HL-60/S4 treated with retinoic acid at 250 ng/mL for 4 days and 3 days (cell line): Measurements from ENCODE around the gene NCAM1.

Source experiments
- in situ Hi-C: fragments of 300-500 bp; cut with MboI; formaldehyde crosslinking; loops from 2 replicates; pipeline ENCODE4 v1.7.0; 2022; ENCODE audit warnings: low sequenced_read_pairs

The NCAM1 gene

DNA sequence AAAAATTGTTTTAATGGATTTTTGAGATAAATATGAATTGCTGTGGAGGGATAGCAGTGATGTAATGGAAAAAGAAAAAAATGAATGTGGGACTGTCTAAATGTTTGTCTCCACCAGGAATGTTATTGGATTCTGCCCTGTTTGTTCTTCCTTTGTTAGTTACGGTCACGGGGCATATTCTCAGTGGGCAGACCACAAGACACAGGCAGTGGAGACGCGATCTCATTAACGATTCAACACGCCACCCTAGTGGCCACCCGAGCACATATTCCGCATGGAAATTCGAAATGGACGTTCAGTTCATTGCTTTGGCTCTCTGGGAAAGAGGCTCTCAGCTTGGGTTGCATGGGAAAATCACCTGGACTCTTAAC, 201.4 kb downstream of the NCAM1 start:
- in situ Hi-C loops, result no loop called here

DNA sequence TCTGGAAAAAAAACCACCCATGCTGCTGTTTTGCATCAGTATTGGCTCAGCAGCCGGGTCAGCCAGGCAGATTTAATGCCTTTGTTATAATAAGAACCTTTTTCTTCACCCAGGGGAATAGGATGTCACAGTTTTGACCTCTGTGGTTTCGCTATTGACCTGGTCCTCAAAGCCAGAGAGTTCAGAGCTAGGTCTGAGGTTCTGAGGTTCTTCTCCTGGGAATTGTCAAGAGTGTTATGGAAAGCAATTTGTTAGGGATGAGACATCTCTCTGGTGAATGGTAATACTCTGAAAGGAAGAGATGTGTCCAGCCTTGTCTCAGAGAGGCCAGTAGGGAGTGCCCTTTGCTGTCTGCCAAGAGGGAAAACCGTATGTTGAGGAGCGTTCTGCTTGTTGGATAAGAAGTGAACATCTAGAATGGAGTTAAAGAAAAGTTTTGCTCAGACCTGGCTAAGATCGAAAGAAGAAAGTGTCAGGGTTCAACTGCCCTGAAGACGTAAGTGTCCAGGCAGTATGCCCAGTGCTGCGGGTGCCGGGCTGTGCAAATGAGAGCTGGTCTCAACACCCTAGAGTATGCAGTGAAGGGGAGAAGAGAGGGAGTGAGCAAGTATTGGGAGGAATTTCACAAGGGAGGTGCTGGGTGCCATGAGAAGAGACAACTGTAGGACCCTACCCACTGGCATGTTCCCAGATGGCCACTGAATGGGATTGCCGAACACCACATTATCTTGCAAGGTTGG, 202.2 kb downstream of the NCAM1 start:
- in situ Hi-C loops, result no loop called here

DNA sequence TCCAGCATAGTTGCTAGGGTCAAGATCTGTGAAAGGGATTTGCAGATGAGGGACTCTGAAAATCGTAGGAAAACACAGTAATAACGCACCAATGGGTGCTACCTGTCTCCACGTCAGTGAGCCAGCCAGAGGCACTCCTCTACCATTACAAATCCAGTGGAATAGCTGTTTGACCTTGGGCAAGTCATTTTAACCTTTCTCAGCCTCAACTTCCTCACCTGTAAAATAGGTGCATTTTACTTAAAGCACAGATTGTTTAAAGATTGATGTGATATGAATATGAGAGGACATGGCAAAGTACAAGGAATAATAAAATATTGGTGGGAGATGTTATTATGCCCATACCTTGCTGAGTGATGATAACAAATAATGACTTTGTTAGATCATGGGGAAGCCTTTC, 205.1 kb downstream of the NCAM1 start:
- in situ Hi-C loops, result no loop called here

DNA sequence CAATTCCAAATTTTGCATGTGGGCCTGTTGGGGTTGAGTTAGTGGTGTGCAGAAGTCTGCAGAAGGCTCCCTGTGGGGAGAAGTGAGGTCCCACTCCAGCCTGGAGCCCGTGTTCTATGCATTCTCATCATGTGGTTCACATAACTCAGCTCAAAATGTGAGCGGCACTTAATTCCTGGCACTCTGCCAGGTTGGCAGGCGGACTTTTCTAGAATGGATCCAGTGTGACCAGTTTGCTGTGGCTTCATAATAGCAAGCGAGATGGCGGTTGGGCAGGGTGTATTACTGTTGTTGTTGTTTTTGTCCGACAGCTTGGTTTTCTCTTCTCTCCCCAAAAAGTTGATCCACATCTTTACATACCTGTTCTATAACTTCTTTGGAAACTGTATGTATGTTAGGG, 206.4 kb downstream of the NCAM1 start:
- in situ Hi-C loops, result no loop called here

DNA sequence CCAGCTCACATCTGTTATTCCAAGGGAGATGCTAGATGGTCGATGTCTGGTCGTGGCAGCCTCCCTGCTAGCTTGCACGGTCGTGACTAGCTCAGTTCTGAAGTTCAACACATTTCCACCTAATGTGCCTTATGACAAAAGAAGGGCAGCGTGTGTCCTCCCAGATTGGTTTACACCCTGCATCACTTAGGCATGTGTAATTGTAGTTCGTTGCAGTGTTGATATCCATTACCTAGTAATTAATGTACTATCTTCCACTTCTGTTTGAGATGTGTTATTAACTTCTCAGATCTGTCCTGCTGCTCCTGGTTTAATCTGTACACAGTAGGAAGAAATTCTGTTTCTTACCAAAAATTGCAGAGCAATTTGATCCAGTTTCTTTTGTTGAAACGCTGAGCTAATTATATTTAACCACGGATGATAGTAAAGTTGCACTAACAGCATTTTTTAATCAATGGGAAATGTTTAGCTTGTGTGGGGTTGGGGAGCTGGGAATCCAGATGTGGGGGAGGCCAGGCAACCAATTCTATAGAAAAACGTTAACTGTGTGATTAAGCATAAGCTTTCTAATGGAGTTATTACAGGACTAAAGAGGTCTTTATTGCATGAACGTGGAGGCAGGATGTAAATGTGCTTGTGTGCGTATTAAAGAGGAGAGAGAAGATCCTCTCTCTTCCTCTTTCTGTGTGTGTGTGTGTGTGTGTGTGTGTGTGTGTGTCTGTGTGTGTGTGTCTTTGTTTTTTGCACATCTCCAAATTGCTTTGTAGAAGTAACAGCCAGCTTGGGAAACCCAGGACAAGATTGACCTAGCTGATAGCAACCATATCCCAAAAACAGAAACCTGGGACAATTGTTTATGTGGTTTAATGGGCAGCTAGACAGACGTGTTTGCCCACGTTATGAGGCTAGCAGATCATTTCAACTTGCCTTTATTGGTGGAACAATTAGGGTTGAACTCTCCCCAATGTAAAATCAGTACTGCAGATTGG, 207.4 kb downstream of the NCAM1 start:
- in situ Hi-C loops, result no loop called here

DNA sequence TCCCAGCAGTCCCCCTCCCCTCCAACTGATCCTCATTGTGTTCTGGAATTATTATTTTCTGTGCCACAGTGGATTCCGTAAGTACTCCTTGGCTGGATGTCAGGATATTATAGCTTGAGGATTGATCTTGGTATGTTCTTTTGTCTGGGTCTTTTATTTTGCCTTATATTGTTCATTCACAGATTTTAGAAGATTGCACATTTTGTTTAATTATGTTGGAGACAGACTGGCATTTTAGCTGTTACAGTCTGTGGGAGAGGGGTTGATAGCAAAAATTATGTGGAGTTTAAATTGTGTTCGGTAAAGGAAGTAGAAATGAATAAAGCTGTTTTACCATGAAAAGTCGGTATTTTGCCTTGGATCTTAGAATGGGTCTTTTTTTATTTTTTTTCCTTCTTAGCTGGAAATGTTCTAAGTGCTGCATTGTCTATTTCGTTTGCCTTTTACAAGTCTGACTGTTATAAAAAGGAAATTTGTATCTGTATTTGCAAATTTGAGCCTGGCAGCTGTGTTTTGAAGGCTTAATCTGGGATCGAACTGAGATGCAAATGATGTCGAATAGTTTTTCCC, 211.2 kb downstream of the NCAM1 start:
- in situ Hi-C loops, result no loop called here

DNA sequence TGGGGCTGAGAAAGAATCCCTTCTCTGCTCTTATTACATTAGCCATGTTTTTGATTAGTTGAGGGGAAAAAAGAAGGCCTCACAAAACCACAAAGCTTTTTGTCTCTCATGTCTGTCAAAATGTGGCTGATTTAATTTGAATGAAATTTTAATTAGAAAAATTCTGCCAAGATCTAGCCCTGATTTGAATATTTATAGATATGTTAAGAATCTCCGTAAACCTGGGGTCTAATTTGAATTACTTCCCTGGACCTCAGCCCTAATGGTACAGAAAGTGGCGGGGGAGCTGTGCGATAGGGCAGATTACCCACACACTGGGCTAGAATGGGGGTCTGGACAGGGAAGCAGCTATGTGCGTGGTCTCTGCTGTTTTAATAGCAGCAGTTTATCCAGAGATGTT, 211.9 kb downstream of the NCAM1 start:
- in situ Hi-C loops, result no loop called here

DNA sequence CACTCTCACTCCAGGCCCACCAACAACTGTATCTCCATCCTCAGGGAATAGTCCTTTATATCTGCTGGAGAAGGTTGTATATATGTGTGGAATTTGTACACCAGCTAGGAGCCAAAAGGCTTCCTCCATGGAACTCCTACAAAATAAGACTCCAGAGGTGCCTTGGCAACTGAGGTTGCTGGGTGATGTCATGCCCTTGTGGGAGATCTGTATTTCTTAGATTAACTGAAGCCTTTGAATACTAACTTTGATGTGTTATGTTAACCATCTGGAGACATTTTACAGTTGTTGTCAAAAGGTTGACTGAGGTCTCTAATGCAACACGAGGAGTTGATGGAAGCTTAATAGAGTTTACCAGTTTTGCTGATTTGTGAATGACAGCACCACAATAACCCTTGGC, 213.7 kb downstream of the NCAM1 start:
- in situ Hi-C loops, result no loop called here

DNA sequence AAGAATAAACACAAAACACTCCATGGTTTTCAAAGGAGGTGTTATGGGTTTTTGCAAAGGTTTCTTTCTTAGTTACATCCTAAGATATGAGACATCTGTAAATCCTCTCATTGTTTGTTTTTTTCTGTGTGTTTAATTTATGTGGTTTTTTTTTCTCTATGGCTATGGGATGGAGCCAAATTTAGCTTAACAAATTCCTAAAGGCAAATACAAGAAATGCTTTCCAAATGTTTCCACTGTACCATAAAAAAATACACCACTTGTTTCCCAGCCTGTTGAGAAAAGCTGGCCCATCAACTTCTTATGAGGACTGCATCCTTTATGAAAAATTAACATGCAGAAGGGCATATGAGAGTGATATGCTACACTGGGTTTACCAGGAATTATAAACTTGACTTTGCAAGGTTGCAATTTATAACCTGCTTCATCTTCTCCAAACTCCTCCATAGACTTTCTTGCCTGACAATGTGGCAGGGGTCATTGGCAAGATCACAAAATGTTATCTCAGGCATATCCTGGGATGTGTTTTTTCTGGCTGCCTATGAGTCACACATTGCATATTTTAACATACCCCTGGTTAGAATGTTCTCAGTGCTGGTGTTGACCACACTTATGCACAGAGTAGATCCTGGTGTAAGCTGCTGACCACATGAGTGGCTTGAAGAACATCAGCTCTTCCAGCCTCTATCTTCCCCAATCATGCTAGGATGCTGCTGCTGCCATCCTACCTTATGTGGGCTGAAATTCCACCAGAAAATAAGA, 215.6 kb downstream of the NCAM1 start:
- in situ Hi-C loops, result no loop called here

DNA sequence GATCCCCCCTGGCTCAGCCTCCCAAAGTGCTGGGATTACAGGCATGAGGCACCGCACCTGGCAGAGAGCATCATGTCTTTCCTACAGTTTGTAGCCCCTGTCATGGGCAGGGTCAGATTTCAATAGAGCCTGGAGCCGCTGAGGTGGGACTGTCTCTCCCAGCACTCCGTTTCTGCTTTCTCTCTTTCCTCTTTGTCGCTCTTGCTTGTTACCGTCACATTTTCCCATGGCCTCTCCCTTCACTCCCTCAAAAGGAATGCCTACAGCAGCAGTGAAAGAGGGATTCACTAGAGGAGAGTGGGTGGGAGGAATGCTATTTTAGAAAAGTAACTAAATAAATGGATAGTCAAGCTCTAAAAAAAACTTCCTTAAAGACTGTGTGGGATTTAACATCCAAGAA, 216.5 kb downstream of the NCAM1 start:
- in situ Hi-C loops, result no loop called here

DNA sequence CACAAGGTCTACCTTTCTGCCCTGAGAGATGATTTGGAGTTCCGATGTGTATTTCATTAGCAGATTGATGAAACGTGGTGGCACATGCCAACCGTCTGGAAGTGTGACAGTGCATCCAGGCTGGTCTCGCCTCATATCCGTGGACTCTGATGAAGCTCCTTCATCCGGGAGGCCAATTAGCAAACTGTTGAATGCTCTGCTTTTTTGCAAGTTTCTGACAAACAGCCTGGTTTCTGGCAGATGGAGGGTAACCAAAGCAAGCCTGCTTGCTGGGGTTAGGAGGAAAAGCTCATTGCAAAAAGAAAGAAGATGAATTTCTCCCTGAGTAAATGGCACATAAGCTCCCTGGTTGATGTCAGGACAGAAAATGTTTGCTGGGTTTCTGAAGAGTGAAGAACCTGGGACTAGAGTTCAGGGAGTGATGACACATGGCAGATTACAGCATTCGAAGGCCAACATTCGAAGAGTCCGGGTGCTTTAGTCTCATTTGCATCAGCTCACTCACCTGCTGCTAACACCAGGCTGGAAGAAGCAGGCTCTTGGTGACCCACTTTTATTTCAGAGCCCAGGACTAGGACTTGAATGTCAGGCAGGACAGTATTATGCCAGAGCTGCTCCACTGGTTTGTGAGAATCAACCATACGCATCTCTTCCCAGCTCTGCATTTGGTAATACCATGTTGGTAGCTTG, 217.3 kb downstream of the NCAM1 start:
- in situ Hi-C loops, result no loop called here

DNA sequence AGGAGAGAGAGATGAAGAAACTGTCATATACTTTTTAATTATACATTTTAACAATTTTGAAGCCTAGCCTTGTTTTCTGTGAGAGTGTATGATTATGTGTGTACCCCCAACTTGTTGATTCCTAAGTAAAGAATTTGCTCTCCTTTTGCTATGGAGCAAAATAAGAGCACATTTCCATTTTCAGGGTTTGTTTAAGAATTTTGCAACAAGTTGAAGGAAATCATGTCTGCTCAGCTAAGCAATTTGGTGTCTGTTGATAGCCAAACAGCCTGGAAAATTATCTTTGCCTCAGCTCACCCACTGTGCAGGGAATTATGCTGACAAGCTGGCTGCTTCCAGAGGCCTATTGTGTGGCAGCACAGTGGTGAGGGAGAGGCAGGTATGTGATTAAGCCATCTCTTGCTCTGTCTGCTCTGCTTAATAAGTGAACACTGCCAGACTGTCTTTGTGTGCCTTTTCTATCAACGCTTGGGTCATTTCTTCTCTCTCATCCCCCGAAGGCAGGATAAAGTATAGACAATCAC, 218.0 kb downstream of the NCAM1 start:
- in situ Hi-C loops, result no loop called here

DNA sequence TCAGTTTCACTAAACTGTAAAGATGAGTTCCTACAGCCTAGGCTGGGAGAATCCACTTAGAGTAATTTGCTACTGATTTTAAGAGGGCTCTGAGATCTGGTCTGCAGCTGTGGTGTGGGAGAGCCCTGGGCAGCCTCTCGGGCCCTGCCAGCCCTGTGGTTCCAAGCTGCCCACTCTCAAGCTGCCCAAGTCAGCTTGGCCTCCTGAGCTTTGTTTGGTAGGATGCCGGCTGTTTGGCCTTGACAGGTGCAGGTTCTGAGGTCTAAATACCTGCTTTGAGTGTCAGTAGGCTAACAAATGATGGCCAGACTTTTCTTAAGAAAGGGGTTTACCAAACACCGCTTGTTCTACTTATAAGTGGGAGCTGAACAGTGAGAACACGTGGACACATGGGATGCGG, 219.9 kb downstream of the NCAM1 start:
- in situ Hi-C loops, result no loop called here

DNA sequence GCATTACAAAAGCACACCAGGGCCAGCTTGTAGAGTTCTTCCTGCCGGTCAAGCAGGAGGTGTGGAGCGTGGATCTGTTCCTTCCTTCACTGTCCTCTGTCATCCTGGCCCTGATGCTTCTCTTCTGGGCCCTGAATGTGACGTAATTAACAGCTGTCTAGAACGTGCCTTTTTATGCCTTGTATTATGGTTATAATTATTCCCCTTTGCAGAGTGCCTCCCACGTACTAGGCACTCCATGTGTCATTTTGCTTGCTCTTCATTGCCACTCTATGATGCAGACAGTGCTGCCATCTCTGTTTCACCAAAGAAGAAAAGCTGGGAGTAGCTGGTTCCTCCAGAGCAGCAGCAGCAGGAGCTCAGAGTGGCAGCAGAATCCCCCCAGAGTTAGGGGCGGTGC, 221.1 kb downstream of the NCAM1 start:
- in situ Hi-C loops, result no loop called here

DNA sequence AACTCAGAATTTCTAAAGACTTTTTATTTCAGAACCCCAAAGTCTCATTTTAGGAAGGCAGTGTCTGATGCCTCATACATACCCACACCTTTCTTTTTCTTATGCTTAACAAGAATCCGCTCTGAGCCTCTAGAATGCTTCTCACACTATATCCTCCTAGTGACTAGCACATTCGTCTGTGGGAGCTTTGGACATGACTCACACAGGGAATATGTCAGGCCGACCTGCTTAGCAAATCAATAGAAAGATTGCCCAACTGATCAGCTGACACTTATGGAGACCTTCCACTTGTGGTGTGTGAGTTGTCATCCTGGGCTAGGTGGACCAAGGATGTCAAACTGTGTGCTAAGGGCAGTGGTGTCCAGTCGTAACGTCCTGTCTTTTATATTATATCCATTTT, 223.3 kb downstream of the NCAM1 start:
- in situ Hi-C loops, result no loop called here

DNA sequence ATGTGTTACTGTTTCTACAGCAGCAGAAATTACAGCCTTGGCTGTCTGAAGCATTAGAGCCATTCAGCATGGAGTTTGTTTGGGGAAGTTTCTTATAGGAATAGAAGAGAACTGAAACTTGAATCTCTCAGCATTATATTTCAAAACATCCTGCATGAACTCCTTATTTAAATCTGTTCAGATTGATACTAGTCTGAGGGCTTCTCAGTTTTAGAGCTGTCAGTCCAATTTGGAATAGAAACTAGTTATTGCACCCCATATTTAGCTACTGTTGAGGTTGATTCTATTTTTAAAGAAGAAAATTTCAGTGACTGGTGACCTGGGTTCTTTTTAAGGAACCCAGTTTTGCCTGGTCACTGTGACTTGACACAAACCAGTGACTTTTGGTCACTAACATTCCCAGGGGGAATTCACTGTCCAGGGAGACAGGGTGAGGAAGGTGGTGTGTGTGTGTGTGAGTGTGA, 227.2 kb downstream of the NCAM1 start:
- in situ Hi-C loops, result no loop called here

DNA sequence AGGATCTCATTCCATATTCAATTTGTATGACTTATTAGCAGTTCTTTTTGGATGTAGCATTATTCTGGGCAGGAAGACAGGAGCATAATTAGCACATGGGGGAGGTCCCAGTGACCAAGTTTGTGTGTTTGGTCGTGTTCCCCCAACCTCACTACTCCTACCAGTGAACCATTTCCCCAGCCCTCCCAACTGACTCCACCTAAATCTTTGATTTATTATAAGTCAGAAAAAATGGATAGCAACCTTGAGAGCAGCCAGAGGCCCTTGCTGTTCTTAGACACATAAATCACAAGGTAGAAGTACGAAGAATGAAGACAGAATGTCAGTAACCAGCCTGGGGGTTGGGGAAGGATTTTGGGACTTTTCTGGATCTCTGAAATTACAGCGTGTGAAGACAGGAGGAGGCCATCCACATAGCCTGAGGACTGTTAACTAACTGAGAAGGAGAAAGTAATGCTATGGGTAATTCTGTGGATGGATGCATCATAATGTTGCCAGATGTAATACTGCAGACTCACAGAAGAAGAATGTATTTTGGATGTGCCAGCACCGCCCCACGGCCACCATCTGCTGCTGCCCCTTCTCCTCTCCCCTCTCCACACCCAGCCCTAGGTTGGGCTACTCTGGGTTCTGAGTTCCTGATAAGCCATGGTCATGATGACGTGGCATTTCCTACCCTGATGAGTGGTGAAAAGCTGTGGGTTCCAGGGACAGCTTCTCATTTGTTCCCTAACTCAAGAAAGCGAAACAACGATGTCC, 228.9 kb downstream of the NCAM1 start:
- in situ Hi-C loops, result no loop called here

DNA sequence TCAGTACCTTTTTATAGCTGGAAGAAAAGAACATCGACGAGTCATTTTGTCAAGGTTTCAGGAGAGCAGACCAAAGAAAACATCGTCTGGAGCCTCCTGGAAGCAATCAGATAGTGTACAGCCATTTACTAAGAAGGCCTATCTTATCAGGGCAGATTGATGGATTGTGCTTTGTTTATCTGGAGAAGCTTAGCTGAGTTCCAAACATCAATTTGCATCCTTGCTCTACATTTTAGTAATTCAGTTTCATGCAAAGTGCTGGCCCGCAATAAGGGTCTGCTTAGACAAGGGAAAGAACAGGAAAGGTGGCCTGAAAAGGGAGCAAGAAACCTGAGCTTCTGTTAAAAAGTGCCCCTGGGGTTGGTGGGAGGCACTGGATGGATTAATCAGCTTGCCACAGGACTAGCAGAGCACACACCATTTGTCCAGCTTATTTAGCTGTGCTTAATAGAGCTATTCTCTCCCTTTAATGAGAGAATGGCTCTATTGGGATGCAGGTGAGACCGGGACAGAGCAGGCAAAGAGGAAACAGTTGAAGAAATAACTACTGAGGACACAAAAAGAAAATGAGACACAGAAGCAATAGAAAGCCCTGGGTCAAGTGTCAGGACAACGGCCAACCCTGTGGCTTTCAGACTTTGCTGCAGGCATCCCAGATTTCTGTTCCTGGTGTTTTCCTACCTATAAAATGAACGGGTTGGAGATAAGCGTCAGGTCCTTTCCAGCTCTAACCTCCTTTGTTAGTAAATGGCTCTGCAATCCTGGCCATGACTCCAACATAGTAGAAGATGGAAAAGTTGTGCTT, 231.1 kb downstream of the NCAM1 start:
- in situ Hi-C loops, result no loop called here

DNA sequence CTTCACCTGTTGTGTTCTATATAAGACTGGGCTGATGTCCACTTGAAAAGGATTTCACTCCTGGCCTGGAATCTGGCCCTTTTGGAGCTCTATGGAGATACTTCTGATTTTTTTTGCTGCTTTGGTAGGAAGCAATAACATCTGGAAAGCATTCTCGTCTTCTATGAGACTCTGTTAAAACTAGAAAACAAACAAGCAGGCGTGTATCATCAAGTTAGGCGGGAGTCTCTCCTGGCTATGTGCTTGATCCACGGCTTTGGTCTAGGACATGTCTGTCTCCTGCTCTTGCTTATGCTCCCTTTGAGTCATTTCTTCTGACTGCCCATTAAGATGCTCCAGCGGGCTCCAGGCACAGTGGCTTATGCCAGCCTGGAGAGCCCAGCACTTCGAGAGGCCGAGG, 231.8 kb downstream of the NCAM1 start:
- in situ Hi-C loops, result no loop called here
